CD4-positive, alpha-beta T cell treated with Interleukin-6 at 100 ng/mL for 8 hours (primary cell): ENCODE data around the gene BUB1B.

ENCODE experiments used
- DNase-seq: peaks from one replicate; pipeline ENCODE4 v3.0.0-alpha.2; 2020; ENCODE audit warnings: mixed read lengths, low spot score

Gene BUB1B

GRCh38 chr15:40239693-40240618 lies 79.1 kb downstream of the BUB1B start:
- DNase-seq, result no peak

GRCh38 chr15:40240619-40241221 lies 79.9 kb downstream of the BUB1B start:
- DNase-seq, result no peak

GRCh38 chr15:40241269-40242212 lies 80.7 kb downstream of the BUB1B start:
- no peak for DNase-seq

- DNase-seq, result no peak
These were observed 81.3 kb downstream of the BUB1B start for GRCh38 chr15:40242213-40242599.

GRCh38 chr15:40242601-40243000 lies 81.7 kb downstream of the BUB1B start:
- no peak for DNase-seq

- no peak for DNase-seq
These were observed 82.4 kb downstream of the BUB1B start for GRCh38 chr15:40243126-40243810.

GRCh38 chr15:40244961-40245523 lies 84.2 kb downstream of the BUB1B start:
- DNase-seq, result no peak

GRCh38 chr15:40245666-40246450 lies 85.0 kb downstream of the BUB1B start:
- no peak for DNase-seq

GRCh38 chr15:40246496-40247280 lies 85.8 kb downstream of the BUB1B start:
- no peak for DNase-seq

GRCh38 chr15:40247406-40247971 lies 86.6 kb downstream of the BUB1B start:
- DNase-seq, result no peak

GRCh38 chr15:40248006-40248783 lies 87.3 kb downstream of the BUB1B start:
- no peak for DNase-seq

- no peak for DNase-seq
These were observed 88.8 kb downstream of the BUB1B start for GRCh38 chr15:40249477-40250303.

- DNase-seq, result no peak
These were observed 89.4 kb downstream of the BUB1B start for GRCh38 chr15:40250304-40250656.

GRCh38 chr15:40250771-40251483 lies 90.1 kb downstream of the BUB1B start:
- DNase-seq, result no peak

- DNase-seq, result no peak
These were observed 90.7 kb downstream of the BUB1B start for GRCh38 chr15:40251486-40252140.

- DNase-seq, result no peak
These were observed 91.2 kb downstream of the BUB1B start for GRCh38 chr15:40252141-40252437.
